GM19395 (cell line): ENCODE data around the gene TECTB.
"Not testable (repeated sequence)": the region's sequence is repeated elsewhere in the genome, so short reads cannot be mapped to it uniquely, and the experiment has no call there.

Source experiments
- ATAC-seq: cut with Tn5 transposase; IDR thresholded peaks from one replicate; pipeline ENCODE4 v1.9.1; 2021; ENCODE audit warnings: mild to moderate bottlenecking, moderate library complexity; ENCODE audit not compliant: unreplicated experiment

The TECTB gene

GRCh38 chr10:112283100-112283499, at the start of gene TECTB:
TSS of gene TECTB (plus strand) at chr10:112283400. CDS start at chr10:112283735, 335 bp downstream.
- ATAC-seq, result no peak

GRCh38 chr10:112235141-112235540, 48.1 kb upstream of the TECTB start:
- no peak for ATAC-seq

GRCh38 chr10:112235920-112236319, 47.3 kb upstream of the TECTB start:
- no peak for ATAC-seq

GRCh38 chr10:112236486-112236885, 46.7 kb upstream of the TECTB start:
- ATAC-seq, result no peak

GRCh38 chr10:112239347-112239746, 43.9 kb upstream of the TECTB start:
- ATAC-seq, result no peak

GRCh38 chr10:112240441-112240840, 42.8 kb upstream of the TECTB start:
- no peak for ATAC-seq

GRCh38 chr10:112241651-112242341, 41.4 kb upstream of the TECTB start:
- no peak for ATAC-seq

- no peak for ATAC-seq
Observed at GRCh38 chr10:112242769-112243168, 40.4 kb upstream of the TECTB start.

- no peak for ATAC-seq
Observed at GRCh38 chr10:112243713-112244112, 39.5 kb upstream of the TECTB start.

- ATAC-seq, result no peak
Observed at GRCh38 chr10:112244197-112244596, 39.0 kb upstream of the TECTB start.

- no peak for ATAC-seq
Observed at GRCh38 chr10:112247791-112248190, 35.4 kb upstream of the TECTB start.

- ATAC-seq, result no peak
Observed at GRCh38 chr10:112248584-112249295, 34.5 kb upstream of the TECTB start.

- no peak for ATAC-seq
Observed at GRCh38 chr10:112249722-112250121, 33.5 kb upstream of the TECTB start.

GRCh38 chr10:112250555-112250954, 32.6 kb upstream of the TECTB start:
- ATAC-seq, result no peak

GRCh38 chr10:112251238-112251637, 32.0 kb upstream of the TECTB start:
- ATAC-seq, result not testable (repeated sequence)

GRCh38 chr10:112258407-112258806, 24.8 kb upstream of the TECTB start:
- no peak for ATAC-seq

GRCh38 chr10:112259688-112260087, 23.5 kb upstream of the TECTB start:
- ATAC-seq, result no peak

- ATAC-seq, result no peak
Observed at GRCh38 chr10:112260831-112261230, 22.4 kb upstream of the TECTB start.

- ATAC-seq, result no peak
Observed at GRCh38 chr10:112261281-112261822, 21.8 kb upstream of the TECTB start.

GRCh38 chr10:112262546-112262945, 20.7 kb upstream of the TECTB start:
- ATAC-seq, result no peak

GRCh38 chr10:112265745-112266144, 17.5 kb upstream of the TECTB start:
- no peak for ATAC-seq

GRCh38 chr10:112269266-112269665, 13.9 kb upstream of the TECTB start:
- no peak for ATAC-seq
